Ovary (tissue), 9 donors: ENCODE measurements around the gene IL17RE. TPM values are rescaled to one million over a fixed set of nuclear protein-coding genes. Genes with fewer than 3 reads are reported as not detected.

ENCODE experiments used
- DNase-seq, 5 donors: peaks; one replicate each; pipeline ENCODE4 v3.0.0-alpha.2; 2019 to 2020
- H3K27ac ChIP-seq, 2 donors: fragments of 200-600 bp; one replicate each; pipeline versions ENCODE4 v1.5.1 to v1.8.0; 2019 to 2022
- H3K27me3 ChIP-seq: fragments of 200-600 bp; one replicate; pipeline ENCODE4 v1.8.0; 2022
- H3K36me3 ChIP-seq: fragments of 200-600 bp; sonication (generic); one replicate; pipeline ENCODE4 v1.5.1; 2019
- H3K4me1 ChIP-seq: one replicate; pipeline ENCODE4 v1.8.1; 2013; ENCODE audit warnings: mild to moderate bottlenecking, moderate library complexity; ENCODE audit not compliant: insufficient read depth
- H3K4me3 ChIP-seq: fragments of 200-600 bp; sonication (generic); one replicate; pipeline ENCODE4 v1.5.1; 2017
- H3K9me3 ChIP-seq, 2 donors: fragments of 200-600 bp in 1 of 2; sonication (generic) in 1 of 2; one replicate each; pipeline versions ENCODE4 v1.5.1 to v1.8.1; 2013 to 2019; ENCODE audit warnings: mild to moderate bottlenecking in 1 of 2, moderate library complexity in 1 of 2
- CTCF ChIP-seq, 3 donors: fragments of 450-650 bp in 2 of 3; fragments of 200-600 bp in 1 of 3; IDR thresholded peaks; one replicate each; pipeline versions ENCODE4 v1.5.1 to v1.8.0; 2016 to 2022; ENCODE audit warnings: antibody characterized with exemption in 3 of 3, mild to moderate bottlenecking in 1 of 3
- EP300 ChIP-seq: sonication (generic); formaldehyde crosslinking; IDR thresholded peaks from one replicate; pipeline ENCODE4 v1.6.1; 2017; ENCODE audit warnings: antibody characterized with exemption
- POLR2A ChIP-seq: fragments of 450-650 bp; IDR thresholded peaks from one replicate; pipeline ENCODE4 v1.6.1; 2017; ENCODE audit warnings: antibody characterized with exemption, mild to moderate bottlenecking, moderate library complexity
- WGBS, 3 donors: extraction: QIAGEN DNeasy Blood & Tissue Kit in 1 of 3; methylation state at CpG; one replicate each; pipeline versions ENCODE4 v1.1.5 to v1.1.7; 2013 to 2017; 5-methylcytosine and 5-hydroxymethylcytosine counted together
- intact Hi-C, 4 donors: fragments of 100-400 bp; cut with DNase I; formaldehyde crosslinking; loops; one replicate each; pipeline versions ENCODE4 v1.11.0 to v1.15.1; 2022 to 2023
- polyA plus RNA-seq, 2 donors: library from polyadenylated mRNA; stranded (reverse); fragments of 200-250 nt in 1 of 2; fragments of 350-450 nt in 1 of 2; fragmentation: Illumina TruSeq in 1 of 2; extraction: RNeasy Lipid Tissue Mini Kit (QIAGEN cat#74804) in 1 of 2; gene quantifications; one replicate each; pipeline ENCODE4 v1.2.3, GENCODE V29; 2013 to 2014
- total RNA-seq, 7 donors: library from RNA; depleted of rRNA in 2 of 7; stranded (reverse); fragments of >200 nt in 2 of 7; fragmentation: NEBNext Ultra II Directional in 3 of 7; extraction: Animal tissue kit (Norgen Biotek cat#: 25700) in 3 of 7; gene quantifications; one replicate each; pipeline versions ENCODE4 v1.1.0 to v1.2.4, GENCODE V29; 2016 to 2023
- donor health status: DM: no; HTN: no; CAD: no; lungs with moderate emphysema.
- donor health status: DM: no; HTN: no; CAD: no.
- donor health status: Bipolar disorder and iron deficiency.
- donor health status: DM: yes; HTN: yes; CAD: no.
- donor health status: DM: no; HTN: no; CAD: no.
- donor health status: DM: yes; HTN: yes; CAD: no.

Gene IL17RE
- total and polyA plus RNA-seq, 9 donors: 0.48 to 3.6 (median 1.3) TPM

DNA sequence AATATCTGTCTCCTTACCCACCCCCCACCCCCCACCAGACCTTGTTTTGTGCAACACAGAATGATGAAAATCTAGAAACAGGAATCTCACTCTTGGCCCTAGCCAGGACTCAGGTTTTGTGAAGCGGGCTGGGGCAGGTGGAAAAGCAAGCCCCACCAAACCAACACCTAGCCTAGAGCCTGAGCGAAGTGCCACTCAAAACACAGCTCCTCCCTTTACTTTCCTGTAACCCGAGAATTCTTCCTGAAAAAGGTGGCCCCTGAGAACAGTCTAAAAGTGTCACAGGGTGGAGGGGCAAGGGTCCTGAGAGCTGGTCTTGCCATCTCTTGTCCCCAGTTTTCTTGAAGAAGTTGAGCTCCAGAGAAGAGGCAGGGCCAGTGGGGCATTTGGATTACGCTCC, 41.4 kb upstream of the IL17RE start:
- intact Hi-C loops: loop anchor here in 1 of 4 donors (5.0 kb wide), 1 partner anchor 56 kb away; the partner anchor contains the start of gene IL17RC
- H3K27ac ChIP-seq: no peak overlapping the region
- no peaks in the 10 kb centered on the region for H3K36me3 ChIP-seq
- TF ChIP-seq POLR2A (no peak), EP300 (no peak), CTCF (IDR thresholded peaks at IDR 0.05) (no peak)
- no peak for DNase-seq
- no peaks in the 10 kb centered on the region for H3K27me3 ChIP-seq
- no peaks in the 10 kb centered on the region for H3K9me3 ChIP-seq
- 94 to 98% (median 96%) methylated on average over 4 of the region's 4 CpGs for WGBS, 3 donors
- H3K4me1 ChIP-seq: peaks cover 10% of the 10 kb centered on the region
- no peak overlapping the region for H3K4me3 ChIP-seq

DNA sequence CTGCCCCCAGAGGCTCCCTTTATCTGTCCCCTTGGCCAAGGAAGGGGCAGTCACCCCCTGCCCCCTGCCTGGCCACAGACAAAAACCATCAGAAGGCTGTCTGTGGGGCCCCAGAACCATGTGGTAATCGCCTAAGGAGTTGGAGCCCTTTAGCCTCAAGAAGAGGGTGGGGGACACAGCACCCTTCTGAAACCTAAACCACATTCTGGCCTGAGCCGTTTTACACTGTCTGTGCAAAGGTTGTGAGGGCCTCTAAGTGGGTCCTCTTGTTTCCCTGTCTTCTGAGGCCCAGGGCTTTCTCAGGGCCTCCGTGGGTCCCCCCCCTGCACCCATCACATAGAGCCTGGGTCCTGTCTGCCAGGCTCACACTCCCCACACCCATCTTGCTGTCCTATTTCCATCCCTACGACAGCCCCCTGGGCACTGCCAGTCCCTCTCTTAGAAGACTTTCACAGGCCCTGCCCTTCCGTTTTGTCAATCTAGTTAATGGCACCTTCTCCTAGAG, 41.0 kb upstream of the IL17RE start:
- H3K27ac ChIP-seq: no peak overlapping the region
- DNase-seq: no peak

DNA sequence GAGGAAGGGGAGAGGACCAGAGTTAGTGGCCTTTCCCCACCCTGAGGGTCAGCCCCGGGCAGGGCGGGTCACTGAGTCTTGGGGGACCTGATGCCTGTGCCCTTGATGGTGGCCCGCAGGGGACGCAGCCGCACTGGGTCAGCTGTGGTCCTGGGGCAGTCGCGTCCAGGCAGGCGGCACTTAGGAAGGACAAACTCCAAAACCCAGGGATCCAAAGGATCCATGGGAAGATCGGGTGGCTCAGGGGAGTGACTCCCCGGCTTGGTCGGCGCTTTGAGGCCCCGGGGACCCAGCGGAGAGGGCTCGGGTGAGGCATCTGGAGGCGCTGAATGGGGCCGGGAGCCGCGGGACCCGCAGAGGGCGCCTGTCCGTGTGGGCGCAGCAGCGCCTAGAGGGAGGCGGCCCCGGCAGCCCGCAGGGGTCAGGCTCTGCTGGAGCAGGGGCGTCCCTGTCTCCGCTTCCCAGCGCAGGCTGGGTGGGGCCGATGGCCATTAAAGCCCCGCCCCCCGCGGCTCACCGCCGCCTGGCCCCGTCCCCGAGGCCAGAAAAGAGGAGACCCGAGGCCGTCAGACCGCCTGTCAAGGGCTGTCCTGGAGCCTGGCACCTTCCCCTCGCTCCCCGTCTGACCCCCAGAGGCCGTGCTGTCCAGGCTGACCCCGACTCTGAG, 40.1 kb upstream of the IL17RE start:
- Histone ChIP-seq H3K4me3 (peak overlapping the region; percentile 29), H3K27me3 (no peaks in the 10 kb centered on the region), H3K4me1 (peaks cover 13% of the 10 kb centered on the region), H3K27ac (no peak overlapping the region), H3K36me3 (no peaks in the 10 kb centered on the region), H3K9me3 (no peaks in the 10 kb centered on the region)
- intact Hi-C loops: loop anchor here in 1 of 4 donors (5.0 kb wide), 1 partner anchor 55 kb away; the partner anchor contains the start of gene IL17RC
- TF ChIP-seq CTCF (IDR thresholded peaks at IDR 0.05) (peak in 1 of 3 donors; percentile 16), EP300 (no peak)
- DNase-seq: peak; percentile 60 to 78 (median 68)
- WGBS, 3 donors: 19 to 43% (median 26%) methylated on average over 19 to 45 of the region's 45 CpGs

More for the DNA sequence above, 41.0 kb upstream of the IL17RE start:
- Histone ChIP-seq H3K9me3 (no peaks in the 10 kb centered on the region), H3K36me3 (no peaks in the 10 kb centered on the region), H3K4me1 (peaks cover 11% of the 10 kb centered on the region), H3K27me3 (no peaks in the 10 kb centered on the region), H3K4me3 (no peak overlapping the region)
- intact Hi-C loops: loop anchor here in 1 of 4 donors (5.0 kb wide), 1 partner anchor 56 kb away; the partner anchor contains the start of gene IL17RC
- WGBS, 3 donors: 86 to 93% (median 90%) methylated on average over 5 of the region's 5 CpGs
- no peak for TF ChIP-seq EP300
- TF ChIP-seq CTCF (IDR thresholded peaks at IDR 0.05): no peak
- no peak for TF ChIP-seq POLR2A

GRCh38 chr3:9863058-9863772, 39.4 kb upstream of the IL17RE start:
- no peaks in the 10 kb centered on the region for H3K27me3 ChIP-seq
- WGBS, 3 donors: 62 to 73% (median 70%) methylated on average over 22 of the region's 22 CpGs
- H3K27ac ChIP-seq: no peak overlapping the region
- H3K4me1 ChIP-seq: peaks cover 13% of the 10 kb centered on the region
- DNase-seq: peak in 1 of 5 donors; percentile 21
- H3K4me3 ChIP-seq: peak overlapping the region; percentile 29
- TF ChIP-seq POLR2A (no peak), EP300 (no peak), CTCF (IDR thresholded peaks at IDR 0.05) (no peak)
- no peaks in the 10 kb centered on the region for H3K9me3 ChIP-seq
- H3K36me3 ChIP-seq: no peaks in the 10 kb centered on the region
- intact Hi-C loops: loop anchor here in 1 of 4 donors (5.0 kb wide), 1 partner anchor 54 kb away; the partner anchor contains the start of gene IL17RC
